ENCODE measurements around the gene RSPH1.
A peak's percentile ranks its signal among the peaks of the same experiment; 100 is the strongest.

DNA sequence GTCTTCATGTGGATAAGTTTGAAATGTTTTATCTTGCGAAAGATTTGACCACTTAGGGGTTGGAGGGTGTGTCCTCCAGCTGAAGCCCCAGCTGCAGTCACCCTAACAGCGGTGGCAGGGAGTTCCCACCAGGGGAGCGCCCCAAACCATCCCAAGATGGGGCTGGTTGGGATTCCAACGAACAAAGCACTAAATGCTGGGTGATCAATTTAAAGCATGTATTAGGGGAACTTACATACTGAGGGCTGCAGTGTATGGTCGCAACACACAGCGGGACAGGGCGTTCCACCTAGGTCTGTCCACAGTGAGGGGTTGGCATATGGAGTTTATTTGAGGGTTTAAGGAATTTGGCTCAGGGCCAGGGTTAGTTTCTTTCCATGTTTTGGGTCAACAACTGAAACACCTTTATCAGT lies 43.9 kb upstream of the RSPH1 start:
- TF ChIP-seq CTCF (IDR thresholded peaks at IDR 0.05; ENCODE audit: borderline replicate concordance, extremely low read depth, low read length, poor library complexity, severe bottlenecking): peak; percentile 54
- TF ChIP-seq EZH2 (IDR thresholded peaks at IDR 0.05; ENCODE audit: borderline replicate concordance, low read depth, low read length, severe bottlenecking): no peak
